HepG2 (cell line): ENCODE measurements around the gene KATNB1. TPM values are rescaled to one million over a fixed set of nuclear protein-coding genes. Genes with fewer than 3 reads are reported as not detected.

Experiments used
- ATF5 ChIP-seq: sonication (generic); formaldehyde crosslinking; IDR thresholded peaks from 2 replicates; pipeline ENCODE4 v1.4.0; 2020; ENCODE audit warnings: mild to moderate bottlenecking, low read depth, missing genetic modification reagents
- ATF7-NPFF ChIP-seq: sonication (generic); formaldehyde crosslinking; IDR thresholded peaks from 2 replicates; pipeline ENCODE4 v1.8.1; 2023; ENCODE audit warnings: mild to moderate bottlenecking, low read depth, missing genetic modification reagents, moderate library complexity
- BORCS8-MEF2B ChIP-seq: sonication (generic); formaldehyde crosslinking; IDR thresholded peaks from 2 replicates; pipeline ENCODE4 v1.8.0; 2022; ENCODE audit warnings: mild to moderate bottlenecking, missing genetic modification reagents
- CTCF ChIP-seq: sonication (generic); formaldehyde crosslinking; IDR thresholded peaks from 2 replicates; pipeline ENCODE4 v1.5.0; 2020; ENCODE audit warnings: mild to moderate bottlenecking, missing genetic modification reagents, moderate library complexity
- EP300 ChIP-seq, 3 experiments: sonication (generic) in 1 of 3; formaldehyde crosslinking in 1 of 3; IDR thresholded peaks; 2 replicates each; pipeline versions ENCODE4 v1.5.1 to v1.6.1; 2011 to 2020; ENCODE audit warnings: low read depth in 2 of 3, low read length in 2 of 3, borderline replicate concordance in 1 of 3, improper control_type of control experiment in 1 of 3, mild to moderate bottlenecking in 1 of 3, missing genetic modification reagents in 1 of 3, moderate library complexity in 1 of 3
- FOXA1 ChIP-seq, 2 experiments: fragments of 450-650 bp in 1 of 2; sonication (generic) in 1 of 2; formaldehyde crosslinking in 1 of 2; IDR thresholded peaks; 2 replicates each; pipeline versions ENCODE4 v1.4.0 to v1.6.1; 2016 to 2020; ENCODE audit warnings: missing genetic modification reagents in 1 of 2
- HMG20A ChIP-seq: IDR thresholded peaks from 2 replicates; pipeline ENCODE4 v1.6.1; 2016; ENCODE audit warnings: borderline replicate concordance
- HOXD1 ChIP-seq: sonication (generic); formaldehyde crosslinking; IDR thresholded peaks from 2 replicates; pipeline ENCODE4 v1.5.0; 2020; ENCODE audit warnings: missing genetic modification reagents
- MTERF4 ChIP-seq: sonication (generic); formaldehyde crosslinking; IDR thresholded peaks from 2 replicates; pipeline ENCODE4 v1.8.0; 2023; ENCODE audit warnings: mild to moderate bottlenecking, missing genetic modification reagents
- PLSCR1 ChIP-seq: sonication (generic); formaldehyde crosslinking; IDR thresholded peaks from 2 replicates; pipeline ENCODE4 v1.5.0; 2020; ENCODE audit warnings: missing genetic modification reagents, mild to moderate bottlenecking, borderline replicate concordance
- POGK ChIP-seq: sonication (generic); formaldehyde crosslinking; conservative IDR thresholded peaks from 2 replicates; pipeline ENCODE4 v1.8.0; 2022; ENCODE audit warnings: mild to moderate bottlenecking, moderate library complexity, missing genetic modification reagents
- RAD21 ChIP-seq: fragments of 450-650 bp; formaldehyde crosslinking; IDR thresholded peaks from 2 replicates; pipeline ENCODE4 v1.5.0; 2020; ENCODE audit warnings: mild to moderate bottlenecking
- RNF2 ChIP-seq: fragments of 450-650 bp; conservative IDR thresholded peaks from 2 replicates; pipeline ENCODE4 v1.6.1; 2016; ENCODE audit warnings: low read depth
- SAFB2 ChIP-seq: sonication (generic); formaldehyde crosslinking; IDR thresholded peaks from 2 replicates; pipeline ENCODE4 v1.5.1; 2020; ENCODE audit warnings: missing genetic modification reagents, low read depth, mild to moderate bottlenecking, borderline replicate concordance
- SNAPC2 ChIP-seq: sonication (generic); formaldehyde crosslinking; IDR thresholded peaks from 2 replicates; pipeline ENCODE4 v1.8.1; 2022; ENCODE audit warnings: mild to moderate bottlenecking, missing genetic modification reagents
- YEATS4 ChIP-seq: sonication (generic); formaldehyde crosslinking; IDR thresholded peaks from 2 replicates; pipeline ENCODE4 v1.4.0; 2020; ENCODE audit warnings: missing genetic modification reagents, borderline replicate concordance
- ZKSCAN1 ChIP-seq: fragments of 150-350 bp; IDR thresholded peaks from 2 replicates; pipeline ENCODE4 v1.6.1; 2014; ENCODE audit warnings: low read length
- ZNF616 ChIP-seq: sonication (generic); formaldehyde crosslinking; IDR thresholded peaks from 2 replicates; pipeline ENCODE4 v1.5.0; 2020; ENCODE audit warnings: low read depth, mild to moderate bottlenecking, missing genetic modification reagents
- ZNF780A ChIP-seq: sonication (generic); formaldehyde crosslinking; IDR thresholded peaks from 2 replicates; pipeline ENCODE4 v1.8.0; 2022; ENCODE audit warnings: mild to moderate bottlenecking, missing genetic modification reagents, moderate library complexity
- ZNF800 ChIP-seq: sonication (generic); formaldehyde crosslinking; IDR thresholded peaks from 2 replicates; pipeline ENCODE4 v1.4.0; 2020; ENCODE audit warnings: missing genetic modification reagents
- ZSCAN9 ChIP-seq: IDR thresholded peaks from 2 replicates; pipeline ENCODE4 v1.6.1; 2016; ENCODE audit warnings: borderline replicate concordance
- polyA plus RNA-seq, 8 experiments: library from polyadenylated mRNA; depleted of rRNA in 3 of 8; stranded (reverse) in 7 of 8; unstranded in 1 of 8; fragments of >200 nt; fragmentation: Illumina TruSeq in 4 of 8; extraction: Trizol in 4 of 8; gene quantifications; 2 replicates each; pipeline versions ENCODE4 v1.2.1 to v1.2.3, GENCODE V29; 2011 to 2016; ENCODE audit warnings: low read depth in 4 of 8, missing spikeins in 1 of 8, mixed read lengths in 1 of 8; ENCODE audit not compliant: insufficient read depth in 1 of 8
- total RNA-seq, 5 experiments: library from RNA; depleted of rRNA; stranded (reverse); fragments of >200 nt; fragmentation: Illumina TruSeq; extraction: Trizol; gene quantifications; 2 replicates each; pipeline ENCODE4 v1.2.3, GENCODE V29; 2016; ENCODE audit warnings: low read depth in 1 of 5

KATNB1 gene
- total and polyA plus RNA-seq, 2 of the 13 experiments (the other 11 are each of a cell fraction or from before 2014, with no cell fraction given), result 31.5 to 43.5 TPM

- TF ChIP-seq ZKSCAN1 (peak; percentile 84), SAFB2 (CRISPR knock-in tag) (no peak), HMG20A (no peak), RNF2 (no peak), CTCF (CRISPR knock-in tag) (no peak), EP300 (IDR thresholded peaks at IDR 0.05; ENCODE audit: low read depth in 2 of 2, low read length in 2 of 2) (no peak), EP300 (CRISPR knock-in tag; IDR thresholded peaks at IDR 0.05; ENCODE audit: borderline replicate concordance) (no peak), HOXD1 (CRISPR knock-in tag) (no peak), POGK (CRISPR knock-in tag) (no peak), ZNF616 (no peak), MTERF4 (0 out of 2 replicates have a peak, but pooled peaks have one; percentile 26), SNAPC2 (CRISPR knock-in tag) (no peak), BORCS8-MEF2B (CRISPR knock-in tag) (no peak), ZNF800 (no peak), PLSCR1 (CRISPR knock-in tag) (no peak), ZNF780A (CRISPR knock-in tag) (0 out of 2 replicates have a peak, but pooled peaks have one; percentile 39), RAD21 (CRISPR knock-in tag) (no peak), ZSCAN9 (CRISPR knock-in tag) (no peak), ATF7-NPFF (CRISPR knock-in tag) (no peak), FOXA1 (IDR thresholded peaks at IDR 0.05) (no peak), FOXA1 (CRISPR knock-in tag; IDR thresholded peaks at IDR 0.05) (no peak), YEATS4 (CRISPR knock-in tag) (no peak), ATF5 (CRISPR knock-in tag) (no peak)
Observed at GRCh38 chr16:57798953-57799599, 63.5 kb downstream of the KATNB1 start (continued).
